RPMI7951 (cell line): ENCODE data around the gene DECR2. TPM values are rescaled to one million over a fixed set of nuclear protein-coding genes. Genes with fewer than 3 reads are reported as not detected.
"Not testable (repeated sequence)": the region's sequence is repeated elsewhere in the genome, so short reads cannot be mapped to it uniquely, and the experiment has no call there.

ENCODE experiments used
- DNase-seq: peaks from one replicate; pipeline ENCODE4 v3.0.0-alpha.2; 2012; ENCODE audit warnings: low read depth
- total RNA-seq: library from RNA; depleted of rRNA; stranded (reverse); fragments of >200 nt; shearing (Covaris generic); gene quantifications from 2 replicates; pipeline ENCODE4 v1.2.3, GENCODE V29; 2014

DECR2 gene
- total RNA-seq, 1 experiment from 2014 or later, result 10.1 TPM

DNA sequence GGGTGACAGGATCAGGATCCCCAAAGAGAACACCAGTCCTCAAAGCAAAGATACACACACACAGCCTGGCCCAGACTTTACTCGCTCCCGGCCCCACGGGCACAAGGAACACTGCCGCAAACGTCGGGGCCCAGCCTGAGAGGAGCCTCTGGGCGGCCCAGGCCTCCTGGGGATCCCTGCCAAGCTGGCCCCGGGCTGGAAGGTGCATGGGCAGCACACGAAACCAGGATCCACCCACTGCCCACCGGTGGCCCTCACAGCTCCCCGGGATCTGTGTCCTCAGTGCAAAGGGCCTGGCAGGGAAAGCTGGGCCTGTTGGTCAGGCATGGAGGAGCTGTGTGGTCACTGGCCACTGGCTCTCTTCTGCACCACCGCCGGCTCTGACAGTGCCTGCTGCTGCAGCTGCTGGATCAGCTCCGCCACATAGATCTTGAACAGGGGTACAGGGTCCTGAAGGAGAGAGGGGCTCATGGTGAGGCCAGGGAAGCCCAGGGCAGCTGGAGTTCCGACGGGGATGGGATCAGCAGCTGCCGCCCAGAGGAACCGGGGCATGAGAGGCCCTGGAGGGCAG, 34.3 kb upstream of the DECR2 start:
- DNase-seq, result no peak

DNA sequence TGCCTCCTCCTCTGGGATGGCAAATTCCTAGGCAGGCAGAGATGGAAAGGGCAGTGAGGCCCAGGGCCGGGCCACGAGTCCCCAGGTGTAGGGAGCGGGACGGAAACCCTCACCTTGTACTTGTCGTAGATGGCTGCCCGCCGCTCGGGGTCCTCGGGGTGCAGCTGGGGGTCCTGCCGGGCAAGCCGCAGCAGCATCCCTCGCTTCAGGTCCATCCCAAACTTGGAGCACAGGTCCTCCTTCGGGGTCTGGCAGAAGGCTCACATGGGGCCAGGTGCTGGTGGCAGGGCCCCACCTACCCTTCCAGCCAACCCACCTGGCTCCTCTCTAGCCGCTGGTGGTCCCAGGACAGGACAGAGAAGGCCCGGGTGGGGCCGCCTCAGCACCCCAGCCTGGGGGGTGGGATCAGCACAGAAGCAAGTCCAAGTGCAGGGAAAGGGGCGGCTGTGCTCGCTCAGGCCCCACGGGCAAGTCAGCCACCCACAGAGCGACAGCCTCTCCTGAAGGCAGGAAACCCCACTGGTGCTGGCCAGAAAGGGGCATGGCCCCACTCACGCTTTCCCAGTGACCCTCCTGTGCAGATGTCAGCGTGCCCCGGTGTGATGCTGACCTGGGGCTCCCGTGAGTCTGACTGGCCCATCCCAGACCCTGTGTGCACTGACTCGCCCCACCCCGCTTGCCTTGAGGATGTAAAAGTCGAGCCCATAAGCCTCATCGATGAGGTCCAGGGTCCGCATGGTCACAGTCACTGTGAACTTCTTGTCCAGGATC, 33.1 kb upstream of the DECR2 start:
- DNase-seq, result no peak

DNA sequence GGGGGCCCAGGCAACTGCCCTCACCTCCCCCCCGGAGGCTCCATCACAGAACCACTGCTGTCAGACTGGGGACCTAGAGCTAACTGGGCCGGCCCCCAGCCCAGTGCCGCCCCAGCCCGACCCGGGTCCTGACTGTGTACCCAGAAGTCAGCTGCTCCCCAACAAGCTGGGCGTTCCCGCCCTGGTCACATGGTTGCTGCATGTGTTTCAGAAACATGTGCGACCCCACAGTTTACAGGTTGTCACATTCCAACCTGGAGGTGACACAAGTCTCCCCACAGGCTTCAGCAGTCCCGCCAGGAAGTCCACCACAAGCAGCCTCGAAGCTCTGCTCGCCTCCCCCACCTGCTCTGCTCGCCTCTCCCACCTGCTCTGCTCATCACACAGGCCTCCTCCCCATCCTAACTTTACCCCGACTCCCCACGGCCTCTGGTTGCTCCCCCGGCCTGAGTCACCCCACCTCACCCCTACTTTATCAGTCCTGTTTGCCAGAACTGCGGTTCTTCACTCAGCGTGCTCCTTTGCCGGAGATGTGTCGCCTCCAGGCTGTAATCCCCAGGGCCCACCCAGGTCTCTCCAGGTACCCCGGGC, 32.3 kb upstream of the DECR2 start:
- DNase-seq, result no peak

DNA sequence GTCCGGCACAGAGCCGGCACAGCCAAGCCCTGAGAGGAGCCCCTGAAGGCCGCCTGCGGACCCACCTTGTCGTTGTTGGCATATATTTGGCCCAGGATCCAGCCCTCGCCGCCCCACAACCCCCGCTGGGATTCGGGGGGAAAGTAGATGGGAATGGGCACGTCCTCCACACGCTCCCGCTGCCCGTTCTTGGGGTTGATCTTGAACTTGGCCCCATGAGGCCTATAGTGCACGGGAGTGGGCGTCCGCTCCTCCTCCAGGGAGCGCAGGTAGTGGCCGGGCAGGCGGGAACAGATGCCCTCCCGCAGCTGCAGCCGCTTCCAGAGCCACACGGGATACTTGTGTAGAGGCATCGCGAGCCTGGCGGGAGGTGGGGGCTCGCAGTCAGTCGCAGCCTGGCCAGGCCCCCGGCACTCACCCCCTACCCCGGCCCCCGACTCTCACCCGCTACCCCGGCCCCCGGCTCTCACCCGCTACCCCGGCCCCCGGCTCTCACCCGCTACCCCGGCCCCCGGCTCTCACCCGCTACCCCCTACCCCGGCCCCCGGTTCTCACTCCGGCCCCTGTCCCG, 31.7 kb upstream of the DECR2 start:
- no peak for DNase-seq

DNA sequence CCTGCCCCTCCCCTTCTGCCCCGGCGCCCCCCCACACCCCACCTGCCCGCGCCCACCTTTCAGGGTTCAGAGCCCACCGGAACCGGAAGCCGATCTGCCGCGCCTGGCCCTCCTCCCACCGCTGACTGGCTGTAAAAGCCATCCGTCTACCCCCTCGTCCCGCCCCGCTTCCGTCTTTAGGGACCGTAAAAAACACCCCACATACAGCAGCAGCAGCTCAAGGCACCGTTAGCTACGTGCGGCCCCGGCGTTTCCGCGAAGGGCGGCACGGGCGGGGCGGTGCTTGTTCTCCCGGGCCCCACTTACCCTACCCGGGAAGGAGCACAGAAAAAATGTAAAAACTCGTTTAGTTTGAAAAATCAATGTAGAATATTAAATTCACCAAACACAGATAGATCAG, 31.2 kb upstream of the DECR2 start, which contains the start of gene MRPL28:
TSS of gene MRPL28 (minus strand) at position 96 of the 400 bp plus-strand sequence. CDS start 320 bp downstream, outside the sequence.
- peak; percentile 92 for DNase-seq

DNA sequence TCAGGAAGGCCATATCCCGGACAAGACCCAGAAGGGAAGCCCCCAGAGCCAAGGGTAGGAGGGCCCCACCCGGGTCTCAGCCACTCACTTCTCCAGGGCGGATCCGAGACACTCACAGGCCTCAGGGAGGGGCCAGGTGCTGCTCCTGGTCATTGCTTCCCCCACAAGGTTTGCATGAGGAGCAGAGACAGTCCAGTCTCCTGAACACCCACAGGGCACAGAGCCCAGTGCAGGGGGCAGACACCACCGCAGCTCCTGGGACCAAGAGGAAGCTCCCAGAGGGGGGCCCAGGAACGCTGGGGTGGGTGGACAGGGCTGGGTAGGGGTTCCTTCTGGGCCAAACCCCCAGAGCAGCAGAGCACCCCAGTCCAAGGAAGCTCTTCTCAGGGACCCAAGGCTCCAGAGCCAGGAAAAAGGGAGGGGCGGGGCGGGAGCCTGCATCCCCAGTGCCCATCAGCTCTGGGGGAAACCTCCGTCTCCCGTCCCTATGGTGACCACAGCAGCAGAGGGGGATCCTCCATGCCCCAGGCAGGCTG, 30.6 kb upstream of the DECR2 start:
- no peak for DNase-seq

DNA sequence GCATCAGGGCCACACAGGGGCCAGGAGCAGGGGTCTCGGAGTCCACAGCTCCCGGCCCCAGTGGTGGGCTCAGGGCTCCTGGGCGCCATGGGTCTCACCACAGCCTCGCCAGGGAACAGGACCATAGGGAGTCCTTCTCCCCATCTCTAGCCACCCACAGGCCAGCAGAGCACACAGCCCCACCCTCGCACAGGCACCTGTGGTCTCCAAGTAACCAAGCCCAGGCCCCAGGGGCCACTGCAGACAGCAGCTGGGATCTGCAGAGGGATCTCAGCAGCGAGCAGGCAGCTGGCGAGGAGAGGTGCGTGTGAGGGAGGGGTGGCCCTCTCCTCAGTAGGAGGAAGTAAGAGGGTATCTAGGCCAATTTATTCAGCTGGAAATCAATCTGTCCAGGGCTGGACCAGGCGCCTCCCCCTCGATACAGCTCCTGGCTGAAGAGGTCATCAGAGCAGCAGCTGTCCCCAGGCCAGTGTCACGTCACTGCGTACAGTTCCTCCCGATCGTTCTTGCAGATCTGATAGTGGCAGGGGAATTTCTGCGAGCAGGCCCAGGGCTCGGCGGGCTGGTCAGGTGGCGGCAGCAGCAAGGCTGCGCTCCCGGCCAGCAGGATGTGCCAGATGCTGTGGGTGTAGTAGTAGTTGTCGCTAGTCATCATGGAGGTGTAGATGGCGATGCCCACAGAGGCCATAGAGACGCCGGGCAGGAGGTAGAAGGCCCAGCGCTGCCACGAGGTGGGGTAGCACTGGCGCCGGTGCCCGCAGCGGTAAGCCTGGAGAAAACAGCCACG, 30.0 kb upstream of the DECR2 start:
- no peak for DNase-seq

DNA sequence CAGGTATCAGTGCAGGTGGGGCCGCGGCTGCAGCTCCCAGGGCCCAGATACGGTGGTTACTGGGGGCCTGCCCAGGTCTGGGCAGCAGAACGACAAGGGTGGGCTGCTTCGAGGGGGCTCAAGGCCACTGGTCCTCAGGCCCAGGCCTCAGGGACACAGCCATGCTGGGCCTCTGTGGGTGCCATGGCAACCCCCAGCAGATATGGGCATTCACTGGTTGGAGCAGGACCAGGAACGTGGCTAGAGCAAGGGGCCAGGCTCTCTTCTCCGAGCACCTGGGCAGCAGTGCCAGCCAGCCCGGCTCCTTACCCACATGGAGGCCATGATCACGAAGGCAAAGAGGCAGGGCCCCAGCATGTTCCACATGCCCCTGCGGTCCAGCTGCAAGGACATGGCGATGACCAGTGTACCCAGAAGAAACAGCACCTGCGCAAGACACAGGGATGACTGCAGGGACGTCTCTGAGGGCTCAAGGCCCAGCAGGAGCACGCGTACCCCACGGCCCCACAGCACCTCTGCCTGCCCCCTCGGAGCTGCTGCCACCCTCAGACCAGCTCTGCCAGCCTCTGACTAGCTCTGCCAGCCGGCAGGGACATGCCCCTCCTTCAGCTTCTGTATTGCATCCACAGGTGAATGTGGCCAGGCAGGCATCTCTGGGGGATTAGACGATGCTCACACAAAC, 29.2 kb upstream of the DECR2 start:
- DNase-seq, result no peak

DNA sequence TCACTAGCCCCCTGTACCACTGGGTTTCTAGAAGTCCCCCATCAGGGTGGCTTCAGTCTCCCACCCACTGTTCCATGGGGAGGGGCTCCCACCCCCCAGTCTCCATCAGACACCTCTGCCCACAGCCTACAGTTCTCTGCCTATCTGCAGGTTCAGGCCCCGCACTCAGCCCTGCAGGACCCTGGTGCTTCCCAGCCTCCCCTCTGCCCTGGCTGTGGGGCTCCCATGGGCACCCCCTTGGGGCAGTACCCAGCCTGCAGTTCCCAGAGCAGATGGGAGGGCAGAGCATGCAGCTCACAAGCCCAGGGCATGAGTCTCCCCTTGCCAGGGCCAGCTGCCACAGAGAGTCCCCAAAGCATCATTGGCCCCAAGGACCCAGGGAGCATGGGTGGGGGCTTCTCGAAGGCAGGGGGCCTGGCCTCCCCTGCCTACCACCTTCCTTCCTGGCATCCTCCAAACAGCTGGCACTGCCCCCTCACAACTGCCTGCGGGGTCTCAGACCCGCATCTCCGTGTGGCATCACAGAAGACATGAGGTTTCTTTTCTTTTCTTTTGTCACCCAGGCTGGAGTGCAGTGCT, 28.6 kb upstream of the DECR2 start:
- no peak for DNase-seq

DNA sequence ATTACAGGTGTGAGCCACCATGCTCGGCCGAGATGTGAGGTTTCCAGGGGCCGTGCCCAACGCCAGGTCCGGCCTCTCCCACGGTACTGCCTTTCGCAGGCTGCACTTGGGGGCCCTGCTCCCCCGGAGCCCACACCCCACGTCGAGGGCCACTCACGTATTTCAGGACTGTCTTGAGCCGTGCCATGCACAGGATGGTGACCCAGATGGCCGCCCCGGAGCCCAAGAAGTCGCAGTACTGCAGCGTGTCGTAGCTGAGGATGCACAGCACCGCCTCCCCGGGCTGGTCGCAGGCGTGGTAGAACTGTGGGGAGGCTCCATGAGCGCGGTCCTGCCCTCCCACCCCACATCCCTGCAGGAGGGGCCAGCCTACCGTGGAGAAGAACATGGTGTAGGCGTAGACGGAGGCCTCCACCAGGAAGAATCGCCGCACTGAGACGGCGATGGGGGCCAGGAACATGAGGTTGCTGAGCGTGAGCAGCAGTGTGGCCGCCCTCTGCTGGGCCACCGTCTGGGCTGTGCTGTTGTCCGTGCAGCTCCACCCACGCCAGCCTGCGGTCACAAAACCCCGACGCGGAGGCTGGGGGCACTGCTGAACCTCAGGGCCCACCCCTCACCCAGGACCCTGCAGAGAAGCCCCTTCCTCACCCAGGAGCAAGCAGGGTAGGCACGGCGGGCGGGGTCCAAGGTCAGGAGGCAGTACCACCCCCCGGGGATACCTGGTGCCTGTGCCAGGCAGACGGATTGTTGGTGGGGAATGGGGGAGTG, 27.7 kb upstream of the DECR2 start:
- DNase-seq, result no peak

DNA sequence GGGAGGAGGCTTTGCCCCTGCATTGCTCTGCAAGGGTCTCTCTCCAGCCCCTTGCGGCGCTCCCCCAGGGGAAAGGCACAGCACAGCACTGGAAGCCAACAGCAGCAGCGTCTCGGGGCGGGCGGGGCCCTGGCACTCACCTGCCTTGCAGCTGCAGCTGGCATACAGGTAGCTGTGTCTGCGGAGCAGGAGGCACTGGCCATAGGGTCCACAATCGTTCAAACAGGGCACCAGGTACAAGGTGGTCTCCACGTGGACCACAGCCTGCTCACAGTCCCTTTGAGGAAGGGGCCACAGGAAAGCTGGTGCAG, 27.1 kb upstream of the DECR2 start:
- no peak for DNase-seq

DNA sequence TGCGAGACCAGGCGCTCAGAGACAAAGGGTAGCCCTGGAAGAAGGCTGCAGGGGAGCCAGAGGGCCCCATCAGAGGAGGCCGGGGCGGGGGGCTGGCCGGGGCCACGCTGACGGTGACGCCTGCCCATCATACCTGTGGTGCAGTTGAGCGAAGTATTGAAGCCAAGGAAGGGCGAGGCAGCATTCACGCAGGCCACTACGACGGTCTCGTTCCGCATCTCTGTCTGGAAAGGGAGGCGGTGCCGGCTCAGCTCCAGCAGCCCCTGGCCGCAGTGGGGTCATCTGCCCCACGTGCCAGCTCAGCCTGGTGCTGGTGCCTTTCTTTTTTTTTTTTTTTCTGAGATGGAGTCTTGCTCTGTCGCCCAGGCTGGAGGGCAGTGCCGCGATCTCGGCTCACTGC, 26.5 kb upstream of the DECR2 start:
- DNase-seq, result no peak

DNA sequence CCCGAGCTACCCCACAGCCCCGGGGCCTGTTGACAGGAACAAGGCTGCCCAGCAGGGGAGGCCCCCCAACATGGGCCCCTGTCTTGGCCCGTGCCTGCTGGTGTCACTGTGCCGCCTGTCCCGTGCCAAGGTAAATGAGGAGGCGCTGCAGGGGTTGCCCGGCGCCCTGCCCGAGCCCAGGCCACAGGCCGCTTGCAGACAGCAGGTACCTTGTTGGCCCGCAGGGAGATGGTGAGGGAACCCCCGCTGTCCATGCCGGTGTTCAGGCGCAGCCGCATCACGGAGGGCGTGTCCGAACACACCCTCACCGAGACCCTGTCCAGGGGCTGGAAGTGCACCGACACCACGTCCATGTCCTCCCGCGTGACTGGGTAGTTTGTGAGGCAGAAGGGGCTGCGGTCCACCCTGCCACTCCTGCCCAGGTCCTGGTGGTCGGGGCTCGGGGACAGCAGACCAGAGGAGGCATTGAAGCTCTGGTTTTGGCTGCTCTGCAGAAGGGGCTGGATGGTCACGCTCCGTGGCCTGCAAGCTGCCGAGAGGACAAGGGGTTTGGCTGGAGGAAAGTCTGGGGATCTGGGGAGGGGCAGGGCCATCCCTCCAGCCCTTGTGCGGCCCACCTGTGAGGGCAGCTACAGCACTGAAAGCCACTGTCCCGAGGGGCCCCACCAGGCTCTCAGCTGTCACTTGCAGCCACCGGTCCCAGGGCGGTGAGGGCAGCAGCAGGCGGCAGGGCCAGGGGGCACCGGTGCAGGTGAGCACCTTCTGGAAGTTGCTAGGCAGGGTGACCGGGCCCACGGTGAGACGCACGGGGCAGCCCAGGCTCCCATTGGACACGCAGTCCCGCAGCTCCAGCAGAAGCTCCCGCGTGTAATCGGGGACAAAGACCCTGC, 25.5 kb upstream of the DECR2 start:
- DNase-seq, result no peak

DNA sequence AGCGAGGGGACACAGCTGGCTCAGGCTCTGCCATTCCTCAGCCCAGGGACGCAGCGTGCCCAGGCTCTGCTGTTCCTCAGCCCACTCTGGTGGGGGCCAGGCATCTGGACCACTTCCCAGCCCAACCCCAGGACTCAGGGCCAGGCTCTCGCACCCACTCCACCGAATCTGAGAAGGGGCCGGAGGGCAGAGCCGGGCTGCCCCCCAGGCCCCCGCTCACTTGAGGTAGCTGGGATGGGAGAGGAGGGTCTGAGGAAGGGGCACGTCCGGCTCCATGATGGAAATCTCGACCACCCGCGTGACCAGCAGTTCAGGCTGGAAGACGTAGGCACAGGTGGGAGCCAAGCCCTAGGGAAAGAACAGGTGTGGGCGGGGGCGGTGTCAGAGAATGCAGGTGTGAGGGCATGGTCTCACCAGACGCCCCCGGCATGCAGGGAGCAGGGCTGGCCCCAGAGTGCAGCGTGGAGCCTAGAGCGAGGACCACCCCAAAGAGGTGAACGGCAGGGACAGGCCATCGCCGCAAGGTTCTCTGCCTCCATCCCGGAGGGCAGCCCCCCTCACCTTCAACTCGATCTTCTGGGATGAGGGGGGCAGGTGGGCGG, 24.8 kb upstream of the DECR2 start:
- no peak for DNase-seq

DNA sequence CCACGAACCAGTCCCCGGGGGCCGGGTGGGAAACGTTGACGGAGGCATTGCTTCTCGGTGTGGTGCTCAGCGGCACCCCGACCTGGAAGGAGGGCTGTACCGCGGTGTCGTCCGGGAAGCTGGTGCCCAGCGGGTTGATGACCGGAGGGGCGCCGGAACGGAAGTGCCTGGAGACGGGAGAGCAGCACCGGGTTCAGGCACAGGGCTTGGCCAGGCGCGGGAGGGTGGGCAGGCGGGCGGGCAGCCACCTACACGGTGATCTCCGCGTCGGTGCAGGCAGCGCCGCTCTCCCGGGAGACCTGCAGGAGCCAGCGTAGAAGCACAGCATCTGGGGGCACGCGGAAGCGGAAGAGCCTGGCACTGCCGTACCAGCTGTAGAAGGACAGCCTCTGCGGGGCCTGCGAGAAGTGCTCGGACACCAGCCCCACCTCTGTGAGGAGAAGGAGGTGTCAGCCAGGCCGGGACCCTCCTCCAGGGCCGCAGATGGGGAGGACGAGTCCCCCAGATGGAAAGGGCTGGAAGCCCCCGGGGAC, 24.2 kb upstream of the DECR2 start:
- no peak for DNase-seq

DNA sequence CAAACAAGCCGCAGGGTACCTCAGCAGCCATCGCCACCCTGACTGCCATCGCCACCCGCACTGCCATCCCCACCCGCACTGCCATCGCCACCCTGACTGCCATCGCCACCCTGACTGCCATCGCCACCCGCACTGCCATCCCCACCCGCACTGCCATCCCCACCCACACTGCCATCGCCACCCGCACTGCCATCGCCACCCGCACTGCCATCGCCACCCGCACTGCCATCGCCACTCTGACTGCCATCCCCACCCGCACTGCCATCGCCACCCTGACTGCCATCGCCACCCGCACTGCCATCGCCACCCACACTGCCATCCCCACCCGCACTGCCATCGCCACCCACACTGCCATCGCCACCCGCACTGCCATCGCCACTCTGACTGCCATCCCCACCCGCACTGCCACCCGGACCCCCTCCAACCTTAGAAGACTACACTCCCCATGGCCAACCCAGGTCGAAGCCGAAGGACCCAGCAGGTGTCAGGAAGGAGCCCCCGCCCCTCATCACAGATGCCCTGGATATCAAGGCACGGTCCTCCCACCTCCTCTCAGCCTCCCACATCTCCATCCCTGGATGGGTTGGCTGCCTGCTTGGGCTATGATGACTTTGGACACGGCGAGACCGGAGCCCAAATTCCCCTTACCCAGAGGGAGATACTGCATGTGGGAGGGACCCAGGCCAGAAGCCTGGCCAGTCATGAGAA, 23.4 kb upstream of the DECR2 start:
- DNase-seq, result not testable (repeated sequence)

DNA sequence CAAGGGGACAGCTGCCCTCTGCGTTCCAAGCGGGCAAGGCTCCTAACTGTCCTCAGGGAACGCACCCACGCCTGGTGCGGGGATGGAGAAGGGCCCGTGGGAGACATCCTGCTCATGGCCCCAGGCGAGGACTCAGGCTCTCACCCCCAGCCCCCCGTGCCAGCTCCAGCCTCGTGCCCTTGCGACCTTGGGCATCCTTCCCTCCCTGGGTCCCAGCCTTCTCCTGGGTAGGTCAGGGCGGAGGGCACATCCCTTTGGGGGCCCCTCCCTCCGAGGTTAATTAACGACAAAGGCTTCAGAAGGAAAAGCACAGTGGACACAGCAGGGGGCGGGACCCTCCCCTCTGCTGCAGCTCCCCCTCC, 22.9 kb upstream of the DECR2 start:
- no peak for DNase-seq
